NK-92 (cell line): ENCODE measurements around the gene MTRF1.
"Not testable (repeated sequence)": the region's sequence is repeated elsewhere in the genome, so short reads cannot be mapped to it uniquely, and the experiment has no call there.

Experiments
- DNase-seq: peaks from one replicate; lab custom pipeline; 2025; ENCODE audit not compliant: unreplicated experiment; lab: John Stamatoyannopoulos, UW

Gene MTRF1

DNA sequence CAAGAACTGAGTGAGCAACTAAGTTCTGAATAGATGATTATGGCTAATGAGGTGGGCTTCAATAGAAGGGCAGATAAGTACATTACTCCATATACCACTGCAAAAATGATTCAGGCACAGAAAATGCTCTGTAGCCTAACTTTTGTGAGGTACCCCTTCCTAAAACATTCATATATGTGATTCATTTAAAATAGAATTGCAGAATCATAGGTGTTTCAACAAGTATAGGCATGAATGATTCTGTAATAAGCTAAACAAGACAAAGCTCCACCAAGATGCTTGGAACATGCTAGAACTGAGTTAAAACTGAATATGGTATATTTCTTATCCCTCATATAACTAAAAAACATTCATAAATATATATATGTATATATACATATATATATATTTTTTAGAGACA is 81.1 kb downstream of the MTRF1 start:
- no peak for DNase-seq

DNA sequence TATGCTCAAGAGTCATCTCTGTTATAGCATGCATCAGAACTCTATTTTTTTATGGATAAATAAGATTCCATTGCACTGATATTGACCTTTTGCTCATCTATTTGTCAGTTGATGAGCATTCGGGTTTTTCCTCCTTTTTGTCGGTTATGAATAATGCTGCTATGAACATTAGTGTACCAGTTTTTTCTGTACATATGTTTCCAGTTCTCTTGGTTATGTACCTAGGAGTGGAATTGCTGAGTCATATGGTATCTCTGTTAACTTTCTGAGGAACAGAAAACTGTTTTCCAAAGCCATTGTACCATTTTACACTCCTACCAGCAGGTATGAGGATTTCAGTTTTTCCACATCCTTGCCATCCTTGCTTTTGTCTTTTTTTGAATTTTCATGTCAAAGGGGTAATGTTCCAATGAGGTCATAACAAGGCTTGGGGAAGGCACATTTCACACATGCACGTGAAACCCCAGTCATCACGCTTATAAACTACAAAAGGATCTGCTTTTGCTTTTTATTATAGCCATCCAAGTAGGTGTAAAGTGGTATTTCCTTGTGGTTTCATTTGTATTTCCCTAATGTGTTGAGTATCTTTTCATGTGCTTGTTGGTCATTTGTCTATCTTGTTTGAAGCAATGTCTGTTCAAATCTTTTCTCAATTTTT is 83.7 kb downstream of the MTRF1 start:
- DNase-seq = no peak

DNA sequence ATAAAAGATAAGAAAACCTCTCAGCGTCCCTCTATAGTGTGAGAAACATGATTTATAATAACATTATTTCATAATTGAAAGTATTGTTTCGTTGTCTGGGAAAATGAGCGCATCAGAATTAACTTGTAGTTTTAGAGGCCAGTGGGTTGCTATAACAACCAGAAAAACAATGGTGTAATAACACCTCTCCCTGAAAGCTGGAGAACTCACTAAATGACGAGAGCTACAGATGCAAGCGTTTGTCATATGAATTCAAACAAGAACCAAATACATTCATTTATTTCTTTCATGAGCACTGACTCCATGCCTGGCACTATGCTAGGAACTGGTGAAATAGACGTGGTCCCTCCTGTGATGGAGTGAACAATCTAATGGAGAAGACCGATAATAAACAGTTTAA is 85.3 kb downstream of the MTRF1 start:
- DNase-seq = no peak

DNA sequence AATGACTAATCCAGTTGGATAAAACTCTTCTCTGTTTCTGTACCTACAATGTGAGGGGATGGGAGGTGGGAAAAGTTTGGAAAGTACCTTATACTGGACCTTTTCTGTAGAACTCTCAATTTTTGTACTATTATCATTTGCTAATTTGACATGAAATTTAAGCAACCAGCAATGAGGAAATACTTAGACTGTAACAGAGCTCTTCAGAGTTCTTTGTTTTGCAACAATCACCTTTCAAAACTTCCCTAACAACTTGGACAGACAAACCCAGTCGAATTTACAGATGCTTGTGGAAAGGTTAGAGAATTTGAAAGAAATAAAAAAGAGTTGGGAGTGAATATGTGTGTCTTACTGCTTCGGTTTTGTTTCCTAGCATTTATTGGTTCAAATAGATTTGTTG is 85.8 kb downstream of the MTRF1 start:
- no peak for DNase-seq

DNA sequence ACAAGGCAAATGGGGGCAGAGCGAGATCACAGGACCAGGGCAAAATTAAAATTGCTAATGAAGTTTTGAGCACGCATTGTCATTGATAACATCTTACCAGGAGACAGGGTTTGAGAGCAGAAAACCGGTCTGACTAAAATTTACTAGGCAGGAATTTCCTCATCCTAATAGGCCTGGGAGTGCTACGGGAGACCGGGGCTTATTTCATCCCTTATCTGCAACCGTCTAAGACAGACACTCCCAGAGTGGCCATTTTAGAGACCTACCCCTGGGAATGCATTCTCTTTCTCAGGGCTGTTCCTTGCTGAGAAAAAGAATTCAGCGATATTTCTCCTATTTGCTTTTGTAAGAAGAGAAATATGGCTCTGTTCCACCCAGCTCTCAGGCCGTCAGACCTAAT is 87.8 kb downstream of the MTRF1 start:
- DNase-seq = not testable (repeated sequence)
